ENCODE measurements around the gene DNMT3L.
A peak's percentile ranks its signal among the peaks of the same experiment; 100 is the strongest.

The DNMT3L gene

GRCh38 chr21:44272284-44272858, 10.7 kb upstream of the DNMT3L start:
- Histone ChIP-seq H3K27ac (ENCODE audit: low read depth, low read length) (no peak overlapping the region), H3K27me3 (ENCODE audit: control insufficient read depth, insufficient read depth, low read length) (no peaks in the 10 kb centered on the region; the same call in 1 of the 2 replicates), H3K9ac (ENCODE audit: low read length) (no peak overlapping the region), H3K9me3 (ENCODE audit: control insufficient read depth, insufficient read depth, low read depth, low read length) (no peaks in the 10 kb centered on the region), H3K4me1 (ENCODE audit: control insufficient read depth, insufficient read depth, low read length) (no peaks in the 10 kb centered on the region; the same call in 1 of the 2 replicates), H3K36me3 (ENCODE audit: control insufficient read depth, insufficient read depth, low read length) (no peaks in the 10 kb centered on the region), H3K4me3 (ENCODE audit: low read depth, low read length) (no peak overlapping the region)

GRCh38 chr21:44271558-44272283, 10.0 kb upstream of the DNMT3L start:
- Histone ChIP-seq H3K4me1 (ENCODE audit: control insufficient read depth, insufficient read depth, low read length) (no peaks in the 10 kb centered on the region; the same call in 1 of the 2 replicates), H3K27ac (ENCODE audit: low read depth, low read length) (no peak overlapping the region), H3K9me3 (ENCODE audit: control insufficient read depth, insufficient read depth, low read depth, low read length) (no peaks in the 10 kb centered on the region), H3K9ac (ENCODE audit: low read length) (no peak overlapping the region), H3K36me3 (ENCODE audit: control insufficient read depth, insufficient read depth, low read length) (no peaks in the 10 kb centered on the region), H3K27me3 (ENCODE audit: control insufficient read depth, insufficient read depth, low read length) (no peaks in the 10 kb centered on the region; the same call in 1 of the 2 replicates), H3K4me3 (ENCODE audit: low read depth, low read length) (no peak overlapping the region)

GRCh38 chr21:44269090-44269489, 7.4 kb upstream of the DNMT3L start:
- Histone ChIP-seq H3K27ac (ENCODE audit: low read depth, low read length) (no peak overlapping the region), H3K9me3 (ENCODE audit: control insufficient read depth, insufficient read depth, low read depth, low read length) (no peaks in the 10 kb centered on the region), H3K4me3 (ENCODE audit: low read depth, low read length) (no peak overlapping the region), H3K36me3 (ENCODE audit: control insufficient read depth, insufficient read depth, low read length) (no peaks in the 10 kb centered on the region), H3K4me1 (ENCODE audit: control insufficient read depth, insufficient read depth, low read length) (no peaks in the 10 kb centered on the region; the same call in 1 of the 2 replicates), H3K27me3 (ENCODE audit: control insufficient read depth, insufficient read depth, low read length) (no peaks in the 10 kb centered on the region), H3K9ac (ENCODE audit: low read length) (no peak overlapping the region)

GRCh38 chr21:44267655-44268142, 6.0 kb upstream of the DNMT3L start:
- no peak overlapping the region for H3K4me3 ChIP-seq (ENCODE audit: low read depth, low read length)
- H3K4me1 ChIP-seq (ENCODE audit: control insufficient read depth, insufficient read depth, low read length): peaks cover 9% of the 10 kb centered on the region
- H3K9ac ChIP-seq (ENCODE audit: low read length): no peak overlapping the region
- H3K36me3 ChIP-seq (ENCODE audit: control insufficient read depth, insufficient read depth, low read length): no peaks in the 10 kb centered on the region
- no peak overlapping the region for H3K27ac ChIP-seq (ENCODE audit: low read depth, low read length)
- no peaks in the 10 kb centered on the region for H3K9me3 ChIP-seq (ENCODE audit: control insufficient read depth, insufficient read depth, low read depth, low read length)
- H3K27me3 ChIP-seq (ENCODE audit: control insufficient read depth, insufficient read depth, low read length): no peaks in the 10 kb centered on the region

- H3K27ac ChIP-seq (ENCODE audit: low read depth, low read length): no peak overlapping the region
- H3K9ac ChIP-seq (ENCODE audit: low read length): no peak overlapping the region
- H3K9me3 ChIP-seq (ENCODE audit: control insufficient read depth, insufficient read depth, low read depth, low read length): no peaks in the 10 kb centered on the region
- H3K36me3 ChIP-seq (ENCODE audit: control insufficient read depth, insufficient read depth, low read length): no peaks in the 10 kb centered on the region
- H3K4me3 ChIP-seq (ENCODE audit: low read depth, low read length): no peak overlapping the region
- H3K27me3 ChIP-seq (ENCODE audit: control insufficient read depth, insufficient read depth, low read length): no peaks in the 10 kb centered on the region
- peaks cover 18% of the 10 kb centered on the region for H3K4me1 ChIP-seq (ENCODE audit: control insufficient read depth, insufficient read depth, low read length)
Measured at GRCh38 chr21:44265734-44266270, 4.1 kb upstream of the DNMT3L start.

GRCh38 chr21:44263768-44264167, 2.1 kb upstream of the DNMT3L start:
- Histone ChIP-seq H3K4me1 (ENCODE audit: control insufficient read depth, insufficient read depth, low read length) (peaks cover 20% of the 10 kb centered on the region), H3K27me3 (ENCODE audit: control insufficient read depth, insufficient read depth, low read length) (no peaks in the 10 kb centered on the region), H3K27ac (ENCODE audit: low read depth, low read length) (no peak overlapping the region; the same call in 1 of the 2 replicates), H3K36me3 (ENCODE audit: control insufficient read depth, insufficient read depth, low read length) (no peaks in the 10 kb centered on the region), H3K4me3 (ENCODE audit: low read depth, low read length) (0 out of 2 replicates have a peak overlapping the region, but pooled peaks have one; percentile 35), H3K9me3 (ENCODE audit: control insufficient read depth, insufficient read depth, low read depth, low read length) (no peaks in the 10 kb centered on the region), H3K9ac (ENCODE audit: low read length) (peak overlapping the region; percentile 56)

GRCh38 chr21:44263221-44263760, 1.6 kb upstream of the DNMT3L start:
- H3K4me3 ChIP-seq (ENCODE audit: low read depth, low read length): peak overlapping the region; percentile 35; the same call in 1 of the 2 replicates
- no peaks in the 10 kb centered on the region for H3K9me3 ChIP-seq (ENCODE audit: control insufficient read depth, insufficient read depth, low read depth, low read length)
- H3K27ac ChIP-seq (ENCODE audit: low read depth, low read length): peak overlapping the region; percentile 70; the same call in 1 of the 2 replicates
- peaks cover 20% of the 10 kb centered on the region for H3K4me1 ChIP-seq (ENCODE audit: control insufficient read depth, insufficient read depth, low read length)
- H3K36me3 ChIP-seq (ENCODE audit: control insufficient read depth, insufficient read depth, low read length): no peaks in the 10 kb centered on the region; the same call in 1 of the 2 replicates
- peak overlapping the region; percentile 56 for H3K9ac ChIP-seq (ENCODE audit: low read length)
- no peaks in the 10 kb centered on the region for H3K27me3 ChIP-seq (ENCODE audit: control insufficient read depth, insufficient read depth, low read length)

- no peaks in the 10 kb centered on the region for H3K9me3 ChIP-seq (ENCODE audit: control insufficient read depth, insufficient read depth, low read depth, low read length)
- H3K27ac ChIP-seq (ENCODE audit: low read depth, low read length): no peak overlapping the region
- no peak overlapping the region for H3K9ac ChIP-seq (ENCODE audit: low read length)
- no peaks in the 10 kb centered on the region; the same call in 1 of the 2 replicates for H3K36me3 ChIP-seq (ENCODE audit: control insufficient read depth, insufficient read depth, low read length)
- H3K4me3 ChIP-seq (ENCODE audit: low read depth, low read length): no peak overlapping the region
- no peaks in the 10 kb centered on the region for H3K27me3 ChIP-seq (ENCODE audit: control insufficient read depth, insufficient read depth, low read length)
- H3K4me1 ChIP-seq (ENCODE audit: control insufficient read depth, insufficient read depth, low read length): peaks cover 20% of the 10 kb centered on the region
Measured at GRCh38 chr21:44262338-44263056, 800 bp upstream of the DNMT3L start.

GRCh38 chr21:44260791-44261631, 686 bp downstream of the DNMT3L start:
- Histone ChIP-seq H3K9ac (ENCODE audit: low read length) (peak overlapping the region; percentile 13), H3K27ac (ENCODE audit: low read depth, low read length) (no peak overlapping the region; the same call in 1 of the 2 replicates), H3K4me3 (ENCODE audit: low read depth, low read length) (peak overlapping the region; percentile 38; the same call in 1 of the 2 replicates), H3K9me3 (ENCODE audit: control insufficient read depth, insufficient read depth, low read depth, low read length) (no peaks in the 10 kb centered on the region), H3K27me3 (ENCODE audit: control insufficient read depth, insufficient read depth, low read length) (no peaks in the 10 kb centered on the region), H3K4me1 (ENCODE audit: control insufficient read depth, insufficient read depth, low read length) (peaks cover 20% of the 10 kb centered on the region), H3K36me3 (ENCODE audit: control insufficient read depth, insufficient read depth, low read length) (no peaks in the 10 kb centered on the region; the same call in 1 of the 2 replicates)

GRCh38 chr21:44260066-44260465, 1.6 kb downstream of the DNMT3L start:
- H3K4me1 ChIP-seq (ENCODE audit: control insufficient read depth, insufficient read depth, low read length): peaks cover 20% of the 10 kb centered on the region

More at GRCh38 chr21:44260066-44260465, 1.6 kb downstream of the DNMT3L start:
- Histone ChIP-seq H3K4me3 (ENCODE audit: low read depth, low read length) (no peak overlapping the region), H3K27me3 (ENCODE audit: control insufficient read depth, insufficient read depth, low read length) (no peaks in the 10 kb centered on the region), H3K9me3 (ENCODE audit: control insufficient read depth, insufficient read depth, low read depth, low read length) (no peaks in the 10 kb centered on the region), H3K27ac (ENCODE audit: low read depth, low read length) (no peak overlapping the region), H3K9ac (ENCODE audit: low read length) (no peak overlapping the region), H3K36me3 (ENCODE audit: control insufficient read depth, insufficient read depth, low read length) (no peaks in the 10 kb centered on the region; the same call in 1 of the 2 replicates)

Data from HUES6 (cell line).